Neural cell (in vitro differentiated cells): ENCODE data around the gene TMEM255B. TPM values are rescaled to one million over a fixed set of nuclear protein-coding genes. Genes with fewer than 3 reads are reported as not detected.
"Not testable (repeated sequence)": the region's sequence is repeated elsewhere in the genome, so short reads cannot be mapped to it uniquely, and the experiment has no call there.

Source experiments
- H2AFZ ChIP-seq: fragments of 200-600, 300-800 bp; sonication (generic), shearing (Covaris generic); 2 replicates; pipeline ENCODE4 v1.6.0; 2014; ENCODE audit warnings: low read depth, mild to moderate bottlenecking, antibody characterized with exemption, low read length, moderate library complexity
- H3F3A ChIP-seq: fragments of 200-600 bp; shearing (Covaris generic); 2 replicates; pipeline ENCODE4 v1.6.1; 2016; ENCODE audit warnings: mild to moderate bottlenecking, moderate library complexity, mixed read lengths, antibody characterized with exemption, low read length; ENCODE audit not compliant: insufficient read depth, poor library complexity, severe bottlenecking
- H3K27ac ChIP-seq: fragments of 200-600, 300-800 bp; sonication (generic), shearing (Covaris generic); 2 replicates; pipeline ENCODE4 v1.5.1; 2014; ENCODE audit warnings: mild to moderate bottlenecking, low read length, moderate library complexity
- H3K27me3 ChIP-seq: fragments of 300-800, 200-600 bp; sonication (generic), shearing (Covaris generic); 2 replicates; pipeline ENCODE4 v1.6.0; 2014; ENCODE audit warnings: mild to moderate bottlenecking, low read depth, low read length, moderate library complexity; ENCODE audit not compliant: insufficient read depth
- H3K36me3 ChIP-seq: fragments of 300-800, 200-600 bp; sonication (generic), shearing (Covaris generic); 2 replicates; pipeline ENCODE4 v1.5.1; 2014; ENCODE audit warnings: mild to moderate bottlenecking, antibody characterized with exemption, low read length, moderate library complexity; ENCODE audit not compliant: insufficient read depth
- H3K4me2 ChIP-seq: fragments of 300-800, 200-600 bp; sonication (generic), shearing (Covaris generic); 2 replicates; pipeline ENCODE4 v1.6.0; 2014; ENCODE audit warnings: mild to moderate bottlenecking, low read length
- H3K4me3 ChIP-seq: fragments of 300-800, 200-600 bp; sonication (generic), shearing (Covaris generic); 2 replicates; pipeline ENCODE4 v1.5.1; 2014; ENCODE audit warnings: mild to moderate bottlenecking, low read length, moderate library complexity
- H3K79me2 ChIP-seq: fragments of 200-600 bp; shearing (Covaris generic); replicated peaks from 2 replicates; pipeline ENCODE4 v1.6.0; 2014; ENCODE audit warnings: mild to moderate bottlenecking, low read length, moderate library complexity; ENCODE audit not compliant: insufficient read depth
- H3K9ac ChIP-seq: fragments of 300-800, 200-600 bp; sonication (generic), shearing (Covaris generic); 2 replicates; pipeline ENCODE4 v1.6.1; 2016; ENCODE audit warnings: mild to moderate bottlenecking, low read length, mixed read lengths
- H3K9me2 ChIP-seq: fragments of 200-600 bp; shearing (Covaris generic); 2 replicates; pipeline ENCODE4 v1.6.1; 2016; ENCODE audit warnings: mild to moderate bottlenecking, low read length, mixed read lengths; ENCODE audit not compliant: insufficient read depth
- H3K9me3 ChIP-seq: fragments of 200-600, 300-800 bp; sonication (generic), shearing (Covaris generic); 2 replicates; pipeline ENCODE4 v1.6.1; 2016; ENCODE audit warnings: mild to moderate bottlenecking, mixed run types, low read length, moderate library complexity, mixed read lengths
- H4K20me1 ChIP-seq: fragments of 200-600 bp; shearing (Covaris generic); 2 replicates; pipeline ENCODE4 v1.6.1; 2016; ENCODE audit warnings: mild to moderate bottlenecking, mixed run types; ENCODE audit not compliant: insufficient read depth
- CTCF ChIP-seq: fragments of 450-650 bp; IDR thresholded peaks from 2 replicates; pipeline ENCODE4 v1.5.1; 2014; ENCODE audit warnings: antibody characterized with exemption, mild to moderate bottlenecking, moderate library complexity; ENCODE audit not compliant: poor library complexity, severe bottlenecking
- EP300 ChIP-seq: fragments of 450-650 bp; conservative IDR thresholded peaks from 2 replicates; pipeline ENCODE4 v1.6.1; 2014; ENCODE audit warnings: antibody characterized with exemption, mild to moderate bottlenecking, moderate library complexity; ENCODE audit not compliant: poor library complexity, severe bottlenecking
- EZH2 ChIP-seq: fragments of 200-600, 300-800 bp; shearing (Covaris generic), sonication (generic); IDR thresholded peaks from 2 replicates; pipeline ENCODE4 v1.6.1; 2014; ENCODE audit warnings: antibody characterized with exemption, low read length, borderline replicate concordance, mild to moderate bottlenecking; ENCODE audit not compliant: insufficient read depth, poor library complexity, severe bottlenecking
- MXI1 ChIP-seq: fragments of 450-650 bp; conservative IDR thresholded peaks from 2 replicates; pipeline ENCODE4 v1.6.1; 2014; ENCODE audit warnings: antibody characterized with exemption, mild to moderate bottlenecking; ENCODE audit not compliant: poor library complexity, severe bottlenecking
- POLR2AphosphoS5 ChIP-seq: IDR thresholded peaks from 2 replicates; pipeline ENCODE4 v1.6.1; 2012
- RAD21 ChIP-seq: fragments of 450-650 bp; conservative IDR thresholded peaks from 2 replicates; pipeline ENCODE4 v1.6.1; 2014; ENCODE audit warnings: antibody characterized with exemption, mild to moderate bottlenecking, moderate library complexity
- REST ChIP-seq: IDR thresholded peaks from 2 replicates; pipeline ENCODE4 v1.6.1; 2012; ENCODE audit warnings: borderline replicate concordance
- SMC3 ChIP-seq: fragments of 450-650 bp; conservative IDR thresholded peaks from 2 replicates; pipeline ENCODE4 v1.6.1; 2014; ENCODE audit warnings: antibody characterized with exemption, mild to moderate bottlenecking, moderate library complexity; ENCODE audit not compliant: poor library complexity
- TAF1 ChIP-seq: IDR thresholded peaks from 2 replicates; pipeline ENCODE4 v1.6.1; 2012; ENCODE audit warnings: low read depth
- polyA plus RNA-seq: library from polyadenylated mRNA; depleted of rRNA; stranded (reverse); fragments of >200 nt; gene quantifications from 2 replicates; pipeline ENCODE4 v1.2.3, GENCODE V29; 2014

TMEM255B gene
- polyA plus RNA-seq, 1 donor from 2014 or later = not detected

- Histone ChIP-seq H3F3A (no peaks in the 10 kb centered on the region), H3K9ac (no peak overlapping the region), H3K27ac (no peak overlapping the region), H2AFZ (no peak overlapping the region), H3K36me3 (no peaks in the 10 kb centered on the region), H4K20me1 (no peaks in the 10 kb centered on the region), H3K27me3 (no peaks in the 10 kb centered on the region), H3K79me2 (no peaks in the 10 kb centered on the region), H3K9me3 (no peaks in the 10 kb centered on the region), H3K4me2 (no peak overlapping the region), H3K4me3 (no peak overlapping the region), H3K9me2 (no peaks in the 10 kb centered on the region)
- TF ChIP-seq MXI1 = no peak
- no peak for TF ChIP-seq REST
- TF ChIP-seq RAD21 = no peak
- TF ChIP-seq EP300 = no peak
- TF ChIP-seq SMC3 = no peak
- no peak for TF ChIP-seq EZH2
- no peak for TF ChIP-seq CTCF
- TF ChIP-seq TAF1 = no peak
- no peak for TF ChIP-seq POLR2AphosphoS5
These were observed 30.1 kb downstream of the TMEM255B start for GRCh38 chr13:113789167-113789566.

GRCh38 chr13:113789931-113790330 is 30.9 kb downstream of the TMEM255B start:
- H4K20me1 ChIP-seq, H3K79me2 ChIP-seq, H3K36me3 ChIP-seq, H2AFZ ChIP-seq, H3K4me2 ChIP-seq, H3K4me3 ChIP-seq, H3K27ac ChIP-seq, H3F3A ChIP-seq, H3K9me2 ChIP-seq, H3K9me3 ChIP-seq, H3K27me3 ChIP-seq, H3K9ac ChIP-seq: not testable (repeated sequence)

- Histone ChIP-seq H3K27ac (no peak overlapping the region), H3K9ac (no peak overlapping the region), H3K27me3 (no peaks in the 10 kb centered on the region), H3K4me2 (no peak overlapping the region), H2AFZ (no peak overlapping the region), H4K20me1 (no peaks in the 10 kb centered on the region), H3K79me2 (no peaks in the 10 kb centered on the region), H3K36me3 (no peaks in the 10 kb centered on the region), H3K9me3 (no peaks in the 10 kb centered on the region), H3K4me3 (no peak overlapping the region), H3K9me2 (no peaks in the 10 kb centered on the region), H3F3A (no peaks in the 10 kb centered on the region)
- TF ChIP-seq EZH2 = no peak
- no peak for TF ChIP-seq POLR2AphosphoS5
- TF ChIP-seq SMC3 = no peak
- no peak for TF ChIP-seq TAF1
- TF ChIP-seq MXI1 = no peak
- TF ChIP-seq EP300 = no peak
- no peak for TF ChIP-seq RAD21
- TF ChIP-seq REST = no peak
- no peak for TF ChIP-seq CTCF
These were observed 32.2 kb downstream of the TMEM255B start for GRCh38 chr13:113791226-113791625.
